IMR-90 (cell line): ENCODE data around the gene IP6K3. TPM values are rescaled to one million over a fixed set of nuclear protein-coding genes. Genes with fewer than 3 reads are reported as not detected.

ENCODE experiments used
- ATAC-seq: fragments of 200-7000 bp; cut with Tn5 transposase; 2 replicates; pipeline ENCODE4 v1.9.1; 2020; ENCODE audit warnings: low read depth, mild to moderate bottlenecking, moderate library complexity
- BruUV-seq: library from RNA; stranded (reverse); fragments of 400-500 nt; replicated peaks from 2 replicates; lab custom pipeline; 2021; lab: Mats Ljungman, UMichigan
- CTCF ChIA-PET: fragments of 300-600 bp; formaldehyde crosslinking; extraction: SDS; loops from one replicate; lab custom pipeline; 2021; ENCODE audit warnings: antibody characterized with exemption; lab: Yijun Ruan, JAX
- POLR2A ChIA-PET: fragments of 300-600 bp; sonication (Branson Sonifier 250); formaldehyde crosslinking; loops from one replicate; lab custom pipeline; 2022; ENCODE audit warnings: antibody characterized with exemption; ENCODE audit not compliant: unreplicated experiment; lab: Charles Lee
- DNase-seq: peaks from one replicate; pipeline ENCODE4 v3.0.0; 2013
- H2AFZ ChIP-seq: replicated peaks from 2 replicates; pipeline ENCODE3; 2013; ENCODE audit warnings: low read length, mild to moderate bottlenecking; ENCODE audit not compliant: poor library complexity
- H2AK5ac ChIP-seq: 2 replicates; pipeline ENCODE4 v1.6.1; 2013; ENCODE audit warnings: low read depth, low read length, inconsistent platforms
- H2AK9ac ChIP-seq: replicated peaks from 2 replicates; pipeline ENCODE3; 2013; ENCODE audit warnings: mild to moderate bottlenecking, low read depth, low read length, moderate library complexity; ENCODE audit not compliant: poor library complexity
- H2BK120ac ChIP-seq: 2 replicates; pipeline ENCODE4 v1.6.1; 2013; ENCODE audit warnings: low read depth, low read length, inconsistent platforms
- H2BK15ac ChIP-seq: 3 replicates; pipeline ENCODE4 v1.6.1; 2013; ENCODE audit warnings: low read depth, low read length, inconsistent platforms
- H2BK20ac ChIP-seq: 2 replicates; pipeline ENCODE4 v1.6.1; 2013; ENCODE audit warnings: low read depth, mild to moderate bottlenecking, inconsistent platforms, low read length, moderate library complexity
- H2BK5ac ChIP-seq: 2 replicates; pipeline ENCODE4 v1.6.1; 2013; ENCODE audit warnings: mild to moderate bottlenecking, low read depth, low read length, inconsistent platforms; ENCODE audit not compliant: poor library complexity, severe bottlenecking
- H3K14ac ChIP-seq: replicated peaks from 2 replicates; pipeline ENCODE4 v1.6.1; 2013; ENCODE audit warnings: low read depth, low read length, inconsistent platforms
- H3K18ac ChIP-seq: 2 replicates; pipeline ENCODE4 v1.6.1; 2013; ENCODE audit warnings: low read depth, low read length, control low read depth
- H3K23ac ChIP-seq: 2 replicates; pipeline ENCODE4 v1.6.1; 2013; ENCODE audit warnings: low read depth, low read length, inconsistent platforms
- H3K27ac ChIP-seq: 2 replicates; pipeline ENCODE4 v1.5.1; 2013; ENCODE audit warnings: mild to moderate bottlenecking, control low read depth, low read length; ENCODE audit not compliant: insufficient read depth
- H3K27me3 ChIP-seq: 2 replicates; pipeline ENCODE4 v1.6.1; 2013; ENCODE audit warnings: low read length; ENCODE audit not compliant: control insufficient read depth, insufficient read depth
- H3K36me3 ChIP-seq: 2 replicates; pipeline ENCODE4 v1.6.1; 2013; ENCODE audit warnings: low read length, mixed read lengths; ENCODE audit not compliant: control insufficient read depth, insufficient read depth
- H3K4ac ChIP-seq: 2 replicates; pipeline ENCODE4 v1.6.1; 2013; ENCODE audit warnings: low read depth, low read length, inconsistent platforms
- H3K4me1 ChIP-seq: 2 replicates; pipeline ENCODE4 v1.6.1; 2013; ENCODE audit warnings: low read length, mixed read lengths; ENCODE audit not compliant: control insufficient read depth, insufficient read depth
- H3K4me2 ChIP-seq: 2 replicates; pipeline ENCODE4 v1.6.1; 2013; ENCODE audit warnings: low read depth, mild to moderate bottlenecking, control low read depth, low read length, moderate library complexity
- H3K4me3 ChIP-seq: 2 replicates; pipeline ENCODE4 v1.5.1; 2013; ENCODE audit warnings: low read depth, mild to moderate bottlenecking, control low read depth, low read length, moderate library complexity; ENCODE audit not compliant: insufficient read depth
- H3K56ac ChIP-seq: 2 replicates; pipeline ENCODE4 v1.6.1; 2013; ENCODE audit warnings: low read length, inconsistent platforms; ENCODE audit not compliant: insufficient read depth; ENCODE audit errors: extremely low read depth
- H3K79me1 ChIP-seq, 2 experiments: 2 replicates each; pipeline ENCODE4 v1.6.1; 2013; ENCODE audit warnings: low read length in 2 of 2, inconsistent platforms in 1 of 2, low read depth in 1 of 2
- H3K9ac ChIP-seq: 2 replicates; pipeline ENCODE4 v1.6.1; 2013; ENCODE audit warnings: low read depth, low read length, control low read depth
- H3K9me1 ChIP-seq: 2 replicates; pipeline ENCODE4 v1.6.1; 2013; ENCODE audit warnings: low read length, inconsistent platforms; ENCODE audit not compliant: insufficient read depth
- H3K9me3 ChIP-seq: 2 replicates; pipeline ENCODE4 v1.6.1; 2013; ENCODE audit warnings: low read length; ENCODE audit not compliant: control insufficient read depth, insufficient read depth
- H4K20me1 ChIP-seq: 2 replicates; pipeline ENCODE4 v1.6.1; 2013; ENCODE audit warnings: low read length, inconsistent platforms; ENCODE audit not compliant: insufficient read depth
- H4K5ac ChIP-seq: 2 replicates; pipeline ENCODE4 v1.6.1; 2013; ENCODE audit warnings: mild to moderate bottlenecking, low read depth, low read length, control low read depth
- H4K8ac ChIP-seq, 2 experiments: 2 replicates each; pipeline ENCODE4 v1.6.1; 2013; ENCODE audit warnings: low read depth in 2 of 2, low read length in 2 of 2, control low read depth in 1 of 2, inconsistent platforms in 1 of 2
- H4K91ac ChIP-seq: 2 replicates; pipeline ENCODE4 v1.6.1; 2013; ENCODE audit warnings: low read depth, low read length, inconsistent platforms; ENCODE audit not compliant: insufficient read depth
- BHLHE40 ChIP-seq: fragments of 150-350 bp; IDR thresholded peaks from 2 replicates; pipeline ENCODE4 v1.6.1; 2016; ENCODE audit warnings: mild to moderate bottlenecking, low read depth, low read length
- CHD1 ChIP-seq: IDR thresholded peaks from 2 replicates; pipeline ENCODE4 v1.6.1; 2012; ENCODE audit warnings: low read depth, low read length, improper control_type of control experiment
- FOS ChIP-seq: fragments of 150-350 bp; IDR thresholded peaks from 2 replicates; pipeline ENCODE4 v1.6.1; 2016; ENCODE audit warnings: low read depth, low read length
- MAZ ChIP-seq: IDR thresholded peaks from 2 replicates; pipeline ENCODE4 v1.6.1; 2012; ENCODE audit warnings: low read depth, mild to moderate bottlenecking, low read length, improper control_type of control experiment, moderate library complexity, borderline replicate concordance
- MXI1 ChIP-seq: IDR thresholded peaks from 2 replicates; pipeline ENCODE4 v1.6.1; 2012; ENCODE audit warnings: low read depth, mild to moderate bottlenecking, low read length, moderate library complexity, borderline replicate concordance
- NFE2L2 ChIP-seq: fragments of 150-350 bp; IDR thresholded peaks from 2 replicates; pipeline ENCODE4 v1.6.1; 2016; ENCODE audit warnings: low read depth, mild to moderate bottlenecking, low read length
- POLR2A ChIP-seq: IDR thresholded peaks from 2 replicates; pipeline ENCODE4 v1.6.1; 2012; ENCODE audit warnings: mild to moderate bottlenecking, low read depth, low read length
- RAD21 ChIP-seq: IDR thresholded peaks from 2 replicates; pipeline ENCODE4 v1.6.1; 2012; ENCODE audit warnings: low read length, improper control_type of control experiment
- RCOR1 ChIP-seq: IDR thresholded peaks from 2 replicates; pipeline ENCODE4 v1.6.1; 2012; ENCODE audit warnings: mild to moderate bottlenecking, low read length, improper control_type of control experiment; ENCODE audit not compliant: insufficient replicate concordance
- RFX5 ChIP-seq: IDR thresholded peaks from 2 replicates; pipeline ENCODE4 v1.8.0; 2012; ENCODE audit warnings: low read depth, mild to moderate bottlenecking, low read length, moderate library complexity
- SMC3 ChIP-seq: fragments of 150-350 bp; IDR thresholded peaks from 2 replicates; pipeline ENCODE4 v1.6.1; 2016; ENCODE audit warnings: low read depth, mild to moderate bottlenecking, antibody characterized with exemption, low read length, moderate library complexity
- USF2 ChIP-seq: fragments of 150-350 bp; IDR thresholded peaks from 2 replicates; pipeline ENCODE4 v1.6.1; 2017; ENCODE audit warnings: mild to moderate bottlenecking, antibody characterized with exemption, low read length, low read depth
- WGBS, 2 experiments: methylation state at CpG; one replicate each; pipeline versions ENCODE4 v1.1.5 to v1.1.7; 2013; ENCODE audit warnings: missing lambda C conversion rate in 2 of 2; ENCODE audit not compliant: insufficient read length in 1 of 2; ENCODE audit errors: extremely low coverage in 2 of 2; 5-methylcytosine and 5-hydroxymethylcytosine counted together
- dilution Hi-C: fragments of 300-500 bp; cut with HindIII; formaldehyde crosslinking; loops from one replicate; pipeline ENCODE4 v1.14.3; 2018; ENCODE audit warnings: low sequenced_read_pairs; ENCODE audit not compliant: unreplicated experiment
- in situ Hi-C: fragments of 300-500 bp; cut with MboI; formaldehyde crosslinking; loops from 3 replicates; pipeline ENCODE4 v1.14.3; 2019; ENCODE audit warnings: low sequenced_read_pairs, inconsistent platforms, mixed read lengths
- intact Hi-C: fragments of 100-400 bp; cut with micrococcal nuclease; formaldehyde crosslinking; loops from 2 replicates; pipeline ENCODE4 v1.10.0; 2022
- polyA plus RNA-seq, 3 experiments: library from polyadenylated mRNA; depleted of rRNA; stranded (reverse); fragments of >200 nt; gene quantifications; 2 replicates each; pipeline ENCODE4 v1.2.3, GENCODE V29; 2012; ENCODE audit warnings: low replicate concordance in 1 of 3
- total RNA-seq: library from RNA; depleted of rRNA; stranded (reverse); fragments of >200 nt; gene quantifications from 2 replicates; pipeline ENCODE4 v1.2.3, GENCODE V29; 2012
- TF ChIP-seq, protein P1 (sequence below): conservative IDR thresholded peaks from 2 replicates; pipeline ENCODE4 v1.5.1; 2012; ENCODE audit warnings: mild to moderate bottlenecking, low read depth, low read length, improper control_type of control experiment
- TF ChIP-seq, protein P2 (sequence below): fragments of 150-350 bp; IDR thresholded peaks from 2 replicates; pipeline ENCODE4 v1.6.1; 2016; ENCODE audit warnings: low read depth, mild to moderate bottlenecking, low read length, moderate library complexity, borderline replicate concordance

Gene IP6K3
- total and polyA plus RNA-seq, 2 of the 4 experiments (the other 2 are of a cell fraction) = 0.18 to 0.51 TPM

GRCh38 chr6:33730611-33731010 is 16.1 kb downstream of the IP6K3 start:
- CTCF ChIA-PET = no interaction called here
- POLR2A ChIA-PET = no interaction called here
- H3K4ac ChIP-seq = no peak overlapping the region
- H3K18ac ChIP-seq = no peak overlapping the region
- H3K9ac ChIP-seq = no peak overlapping the region
- dilution Hi-C loops = no loop called here
- no peaks in the 10 kb centered on the region for H3K9me1 ChIP-seq
- no peak overlapping the region for H2BK15ac ChIP-seq
- in situ Hi-C loops = no loop called here
- H3K36me3 ChIP-seq = no peaks in the 10 kb centered on the region
- H3K4me2 ChIP-seq = no peak overlapping the region
- 72% methylated on average over 3 of the region's 10 CpGs; no CpG with 5 or more reads in 1 of the 2 experiments for WGBS, 2 experiments
- no peak overlapping the region for H3K4me3 ChIP-seq
- ATAC-seq (no peak), DNase-seq (no peak)
- H4K20me1 ChIP-seq = no peaks in the 10 kb centered on the region
- no peaks in the 10 kb centered on the region for H3K4me1 ChIP-seq
- H4K8ac ChIP-seq = no peak overlapping the region
- H4K91ac ChIP-seq = no peak overlapping the region
- H3K79me1 ChIP-seq = no peaks in the 10 kb centered on the region
- no peak overlapping the region for H2AK5ac ChIP-seq
- H3K27ac ChIP-seq = no peak overlapping the region
- no peak overlapping the region for H2AFZ ChIP-seq
- intact Hi-C loops = no loop called here
- TF ChIP-seq MAZ = no peak
- TF ChIP-seq, protein P1, sequence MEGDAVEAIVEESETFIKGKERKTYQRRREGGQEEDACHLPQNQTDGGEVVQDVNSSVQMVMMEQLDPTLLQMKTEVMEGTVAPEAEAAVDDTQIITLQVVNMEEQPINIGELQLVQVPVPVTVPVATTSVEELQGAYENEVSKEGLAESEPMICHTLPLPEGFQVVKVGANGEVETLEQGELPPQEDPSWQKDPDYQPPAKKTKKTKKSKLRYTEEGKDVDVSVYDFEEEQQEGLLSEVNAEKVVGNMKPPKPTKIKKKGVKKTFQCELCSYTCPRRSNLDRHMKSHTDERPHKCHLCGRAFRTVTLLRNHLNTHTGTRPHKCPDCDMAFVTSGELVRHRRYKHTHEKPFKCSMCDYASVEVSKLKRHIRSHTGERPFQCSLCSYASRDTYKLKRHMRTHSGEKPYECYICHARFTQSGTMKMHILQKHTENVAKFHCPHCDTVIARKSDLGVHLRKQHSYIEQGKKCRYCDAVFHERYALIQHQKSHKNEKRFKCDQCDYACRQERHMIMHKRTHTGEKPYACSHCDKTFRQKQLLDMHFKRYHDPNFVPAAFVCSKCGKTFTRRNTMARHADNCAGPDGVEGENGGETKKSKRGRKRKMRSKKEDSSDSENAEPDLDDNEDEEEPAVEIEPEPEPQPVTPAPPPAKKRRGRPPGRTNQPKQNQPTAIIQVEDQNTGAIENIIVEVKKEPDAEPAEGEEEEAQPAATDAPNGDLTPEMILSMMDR = no peak
- TF ChIP-seq RAD21 = no peak
- TF ChIP-seq SMC3 = no peak
- TF ChIP-seq CHD1 = no peak
- TF ChIP-seq, protein P2, sequence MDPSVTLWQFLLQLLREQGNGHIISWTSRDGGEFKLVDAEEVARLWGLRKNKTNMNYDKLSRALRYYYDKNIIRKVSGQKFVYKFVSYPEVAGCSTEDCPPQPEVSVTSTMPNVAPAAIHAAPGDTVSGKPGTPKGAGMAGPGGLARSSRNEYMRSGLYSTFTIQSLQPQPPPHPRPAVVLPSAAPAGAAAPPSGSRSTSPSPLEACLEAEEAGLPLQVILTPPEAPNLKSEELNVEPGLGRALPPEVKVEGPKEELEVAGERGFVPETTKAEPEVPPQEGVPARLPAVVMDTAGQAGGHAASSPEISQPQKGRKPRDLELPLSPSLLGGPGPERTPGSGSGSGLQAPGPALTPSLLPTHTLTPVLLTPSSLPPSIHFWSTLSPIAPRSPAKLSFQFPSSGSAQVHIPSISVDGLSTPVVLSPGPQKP = no peak
- no peak for TF ChIP-seq BHLHE40
- no peak for TF ChIP-seq NFE2L2
- TF ChIP-seq RCOR1 = no peak
- TF ChIP-seq FOS = no peak
- no peak for TF ChIP-seq RFX5
- no peak for TF ChIP-seq POLR2A
- TF ChIP-seq USF2 = no peak
- no peak for TF ChIP-seq MXI1
- H3K9me3 ChIP-seq = no peaks in the 10 kb centered on the region
- H4K5ac ChIP-seq = no peak overlapping the region
- no peak overlapping the region for H2AK9ac ChIP-seq
- peaks cover 14% of the 10 kb centered on the region; the same call in 1 of the 2 replicates for H3K27me3 ChIP-seq
- H3K56ac ChIP-seq = no peak overlapping the region
- H2BK5ac ChIP-seq = no peak overlapping the region
- H3K23ac ChIP-seq = no peak overlapping the region
- no peak overlapping the region for H2BK120ac ChIP-seq
- BruUV-seq = no TSS peak
- H2BK20ac ChIP-seq = no peak overlapping the region
- no peak overlapping the region for H3K14ac ChIP-seq
